ENCODE results near the gene B3GNT5.

GRCh38 chr3:183262875-183263378, 9.9 kb downstream of the B3GNT5 start:
- no peak for TF ChIP-seq CTCF (IDR thresholded peaks at IDR 0.05)
- no peak for TF ChIP-seq POLR2A (IDR thresholded peaks at IDR 0.05)

All from adrenal gland (tissue), 5 donors.